Liver (tissue), 9 donors: ENCODE results near the gene FABP3. TPM values are rescaled to one million over a fixed set of nuclear protein-coding genes. Genes with fewer than 3 reads are reported as not detected.
A peak's percentile ranks its signal among the peaks of the same experiment; 100 is the strongest.

ENCODE experiments used
- DNase-seq: peaks from one replicate; pipeline ENCODE4 v3.0.0-alpha.2; 2017; ENCODE audit warnings: low spot score
- H3K27ac ChIP-seq, 2 donors: one replicate each; pipeline ENCODE4 v1.7.0; 2013; ENCODE audit warnings: inconsistent platforms in 2 of 2, low read length in 2 of 2, control low read depth in 1 of 2, low read depth in 1 of 2, mild to moderate bottlenecking in 1 of 2
- H3K27me3 ChIP-seq, 4 donors: one replicate each; pipeline versions ENCODE4 v1.6.1 to v1.7.0; 2013; ENCODE audit warnings: low read length in 3 of 4, inconsistent platforms in 1 of 4, mild to moderate bottlenecking in 1 of 4, moderate library complexity in 1 of 4; ENCODE audit not compliant: control insufficient read depth in 4 of 4, insufficient read depth in 4 of 4
- H3K36me3 ChIP-seq, 4 donors: one replicate each; pipeline versions ENCODE4 v1.6.1 to v1.7.0; 2013; ENCODE audit warnings: low read length in 3 of 4, mild to moderate bottlenecking in 3 of 4, low read depth in 1 of 4, moderate library complexity in 1 of 4; ENCODE audit not compliant: control insufficient read depth in 4 of 4, insufficient read depth in 3 of 4
- H3K4me1 ChIP-seq, 4 donors: one replicate each; pipeline versions ENCODE4 v1.6.1 to v1.7.0; 2013; ENCODE audit warnings: low read length in 3 of 4, mild to moderate bottlenecking in 3 of 4, moderate library complexity in 1 of 4; ENCODE audit not compliant: control insufficient read depth in 4 of 4, insufficient read depth in 4 of 4
- H3K4me3 ChIP-seq, 3 donors: one replicate each; pipeline versions ENCODE4 v1.6.1 to v1.7.0; 2013; ENCODE audit warnings: low read length in 3 of 3, control low read depth in 1 of 3, low read depth in 1 of 3, mild to moderate bottlenecking in 1 of 3
- H3K9ac ChIP-seq, 2 donors: one replicate each; pipeline ENCODE4 v1.7.0; 2013; ENCODE audit warnings: low read length in 2 of 2, mild to moderate bottlenecking in 2 of 2, moderate library complexity in 2 of 2, control low read depth in 1 of 2, low read depth in 1 of 2
- H3K9me3 ChIP-seq, 4 donors: one replicate each; pipeline versions ENCODE4 v1.6.1 to v1.7.0; 2013; ENCODE audit warnings: low read length in 3 of 4; ENCODE audit not compliant: control insufficient read depth in 4 of 4
- CTCF ChIP-seq: fragments of 150-350 bp; IDR thresholded peaks from 2 replicates; pipeline ENCODE4 v1.5.1; 2017; ENCODE audit warnings: improper control_type of control experiment, low read depth, low read length; ENCODE audit not compliant: missing input control
- EGR1 ChIP-seq, 2 donors: IDR thresholded peaks; 2 replicates each; pipeline ENCODE4 v1.6.1; 2016 to 2018; ENCODE audit warnings: antibody characterized with exemption in 2 of 2, low read depth in 2 of 2
- HNF4A ChIP-seq, 2 donors: conservative IDR thresholded peaks; 2 replicates each; pipeline ENCODE4 v1.6.1; 2016; ENCODE audit warnings: antibody characterized with exemption in 2 of 2, mild to moderate bottlenecking in 2 of 2
- HNF4G ChIP-seq: IDR thresholded peaks from 2 replicates; pipeline ENCODE4 v1.6.1; 2016; ENCODE audit warnings: antibody characterized with exemption
- JUND ChIP-seq, 2 donors: IDR thresholded peaks; 2 replicates each; pipeline ENCODE4 v1.6.1; 2016; ENCODE audit warnings: antibody characterized with exemption in 2 of 2
- NR2F2 ChIP-seq: IDR thresholded peaks from 2 replicates; pipeline ENCODE4 v1.6.1; 2016; ENCODE audit warnings: antibody characterized with exemption
- RAD21 ChIP-seq, 2 donors: IDR thresholded peaks; 2 replicates each; pipeline ENCODE4 v1.6.1; 2016; ENCODE audit warnings: antibody characterized with exemption in 2 of 2, mild to moderate bottlenecking in 2 of 2
- RXRA ChIP-seq, 2 donors: IDR thresholded peaks; 2 replicates each; pipeline ENCODE4 v1.6.1; 2017 to 2018; ENCODE audit warnings: antibody characterized with exemption in 2 of 2, mild to moderate bottlenecking in 1 of 2
- SP1 ChIP-seq: IDR thresholded peaks from 2 replicates; pipeline ENCODE4 v1.6.1; 2018; ENCODE audit warnings: antibody characterized with exemption, mild to moderate bottlenecking
- TAF1 ChIP-seq: conservative IDR thresholded peaks from 2 replicates; pipeline ENCODE4 v1.6.1; 2016; ENCODE audit warnings: antibody characterized with exemption, mild to moderate bottlenecking
- YY1 ChIP-seq: IDR thresholded peaks from 2 replicates; pipeline ENCODE4 v1.6.1; 2016; ENCODE audit warnings: antibody characterized with exemption, mild to moderate bottlenecking
- WGBS: extraction: QIAGEN DNeasy Blood & Tissue Kit; methylation state at CpG from one replicate; pipeline ENCODE4 v1.1.7; 2013; 5-methylcytosine and 5-hydroxymethylcytosine counted together
- polyA plus RNA-seq, 2 donors: library from polyadenylated mRNA; stranded (reverse) in 1 of 2; unstranded in 1 of 2; fragments of 200-250 nt in 1 of 2; fragments of >200 nt in 1 of 2; fragmentation: Nextera tagmentation in 1 of 2; extraction: Ambion mirVana in 1 of 2; gene quantifications; one replicate each; pipeline versions ENCODE4 v1.2.1 to v1.2.3, GENCODE V29; 2013 to 2015
- total RNA-seq, 2 donors: library from RNA; depleted of rRNA; stranded (reverse); fragments of >200 nt; gene quantifications; one replicate each; pipeline ENCODE4 v1.2.3, GENCODE V29; 2014
- TF ChIP-seq, protein P1 (sequence below): IDR thresholded peaks from 2 replicates; pipeline ENCODE4 v1.6.1; 2016; ENCODE audit warnings: antibody characterized with exemption
- TF ChIP-seq, protein P2 (sequence below): IDR thresholded peaks from 2 replicates; pipeline ENCODE4 v1.6.1; 2016; ENCODE audit warnings: antibody characterized with exemption, mild to moderate bottlenecking
- donor health status: healthy.
- donor health status: healthy.
- donor health status: healthy.
- donor health status: healthy.
- donor health status: healthy.

FABP3 gene
- total and polyA plus RNA-seq, 4 donors: 2.8 to 28.2 (median 5.2) TPM

GRCh38 chr1:31345635-31346034 is 27.2 kb downstream of the FABP3 start:
- peaks cover 0 to 1% (median 0%) of the 10 kb centered on the region in 4 donors for H3K4me1 ChIP-seq
- no peak for DNase-seq
- no peak overlapping the region for H3K27ac ChIP-seq
- H3K4me3 ChIP-seq: no peak overlapping the region
- H3K27me3 ChIP-seq: no peaks in the 10 kb centered on the region
- peaks cover 1 to 7% (median 5%) of the 10 kb centered on the region in 4 donors for H3K36me3 ChIP-seq
- 98% methylated on average over 2 of the region's 2 CpGs for WGBS
- no peak for TF ChIP-seq JUND (IDR thresholded peaks at IDR 0.05)
- TF ChIP-seq YY1: no peak
- TF ChIP-seq RXRA (IDR thresholded peaks at IDR 0.05): no peak
- no peak overlapping the region for H3K9ac ChIP-seq
- no peaks in the 10 kb centered on the region for H3K9me3 ChIP-seq

- DNase-seq: no peak
- no peak for TF ChIP-seq SP1
- TF ChIP-seq YY1: no peak
- no peak for TF ChIP-seq NR2F2
- TF ChIP-seq, protein P1, sequence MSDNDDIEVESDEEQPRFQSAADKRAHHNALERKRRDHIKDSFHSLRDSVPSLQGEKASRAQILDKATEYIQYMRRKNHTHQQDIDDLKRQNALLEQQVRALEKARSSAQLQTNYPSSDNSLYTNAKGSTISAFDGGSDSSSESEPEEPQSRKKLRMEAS: no peak
- no peak for TF ChIP-seq HNF4G
- no peak for TF ChIP-seq HNF4A (conservative IDR thresholded peaks at IDR 0.05)
- no peak for TF ChIP-seq JUND (IDR thresholded peaks at IDR 0.05)
- Histone ChIP-seq H3K27ac (no peak overlapping the region), H3K9ac (no peak overlapping the region), H3K36me3 (peaks cover 1 to 3% (median 3%) of the 10 kb centered on the region in 4 donors), H3K4me3 (no peak overlapping the region), H3K27me3 (no peaks in the 10 kb centered on the region), H3K9me3 (no peaks in the 10 kb centered on the region), H3K4me1 (peaks cover 0 to 1% (median 0%) of the 10 kb centered on the region in 4 donors)
- WGBS: 55% methylated on average over 1 of the region's 1 CpG
These were observed 28.4 kb downstream of the FABP3 start for GRCh38 chr1:31344503-31344902.

DNA sequence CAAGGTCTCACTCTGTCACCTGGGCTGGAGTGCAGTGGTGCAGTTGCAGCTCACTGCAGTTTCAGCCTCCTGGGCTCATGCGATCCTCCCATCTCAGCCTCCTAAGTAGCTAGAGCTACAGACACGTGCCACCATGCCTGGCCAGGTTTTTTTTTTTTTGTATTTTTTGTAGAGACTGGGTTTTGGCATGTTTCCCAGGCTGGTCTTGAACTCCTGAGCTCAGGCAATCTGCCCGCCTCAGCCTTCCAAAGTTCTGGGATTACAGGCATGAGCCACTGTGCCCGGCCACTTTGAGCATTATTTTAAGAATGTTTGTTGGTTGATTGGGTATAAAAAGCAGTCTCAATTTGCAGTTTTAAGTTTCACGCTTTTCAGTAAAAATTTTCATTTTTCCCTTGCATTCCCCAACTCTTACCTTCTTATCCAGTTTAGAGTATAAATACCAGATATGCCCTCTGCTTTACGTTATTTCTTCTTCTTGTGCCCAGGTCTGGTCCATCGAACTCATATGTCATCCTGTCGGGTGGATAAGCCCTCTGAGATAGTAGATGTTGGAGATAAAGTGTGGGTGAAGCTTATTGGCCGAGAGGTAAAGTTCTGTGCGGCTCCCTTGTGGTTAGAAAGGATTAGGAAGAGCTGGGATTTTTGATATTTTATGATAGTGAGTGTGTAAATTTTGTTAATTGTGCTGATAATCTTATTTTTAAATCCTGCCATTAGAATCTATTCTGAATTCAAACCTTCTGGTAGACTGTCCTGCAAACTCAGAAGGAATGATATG is 36.0 kb downstream of the FABP3 start:
- DNase-seq: no peak

GRCh38 chr1:31335007-31335406 is 37.9 kb downstream of the FABP3 start:
- TF ChIP-seq, protein P2, sequence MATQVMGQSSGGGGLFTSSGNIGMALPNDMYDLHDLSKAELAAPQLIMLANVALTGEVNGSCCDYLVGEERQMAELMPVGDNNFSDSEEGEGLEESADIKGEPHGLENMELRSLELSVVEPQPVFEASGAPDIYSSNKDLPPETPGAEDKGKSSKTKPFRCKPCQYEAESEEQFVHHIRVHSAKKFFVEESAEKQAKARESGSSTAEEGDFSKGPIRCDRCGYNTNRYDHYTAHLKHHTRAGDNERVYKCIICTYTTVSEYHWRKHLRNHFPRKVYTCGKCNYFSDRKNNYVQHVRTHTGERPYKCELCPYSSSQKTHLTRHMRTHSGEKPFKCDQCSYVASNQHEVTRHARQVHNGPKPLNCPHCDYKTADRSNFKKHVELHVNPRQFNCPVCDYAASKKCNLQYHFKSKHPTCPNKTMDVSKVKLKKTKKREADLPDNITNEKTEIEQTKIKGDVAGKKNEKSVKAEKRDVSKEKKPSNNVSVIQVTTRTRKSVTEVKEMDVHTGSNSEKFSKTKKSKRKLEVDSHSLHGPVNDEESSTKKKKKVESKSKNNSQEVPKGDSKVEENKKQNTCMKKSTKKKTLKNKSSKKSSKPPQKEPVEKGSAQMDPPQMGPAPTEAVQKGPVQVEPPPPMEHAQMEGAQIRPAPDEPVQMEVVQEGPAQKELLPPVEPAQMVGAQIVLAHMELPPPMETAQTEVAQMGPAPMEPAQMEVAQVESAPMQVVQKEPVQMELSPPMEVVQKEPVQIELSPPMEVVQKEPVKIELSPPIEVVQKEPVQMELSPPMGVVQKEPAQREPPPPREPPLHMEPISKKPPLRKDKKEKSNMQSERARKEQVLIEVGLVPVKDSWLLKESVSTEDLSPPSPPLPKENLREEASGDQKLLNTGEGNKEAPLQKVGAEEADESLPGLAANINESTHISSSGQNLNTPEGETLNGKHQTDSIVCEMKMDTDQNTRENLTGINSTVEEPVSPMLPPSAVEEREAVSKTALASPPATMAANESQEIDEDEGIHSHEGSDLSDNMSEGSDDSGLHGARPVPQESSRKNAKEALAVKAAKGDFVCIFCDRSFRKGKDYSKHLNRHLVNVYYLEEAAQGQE: peak; percentile 30
- no peak for TF ChIP-seq SP1
- peak; percentile 44 for TF ChIP-seq CTCF
- TF ChIP-seq, protein P1: no peak
- peak; percentile 81 to 82 for TF ChIP-seq RAD21 (IDR thresholded peaks at IDR 0.05)
- no peak for TF ChIP-seq TAF1
- no peak for TF ChIP-seq EGR1 (IDR thresholded peaks at IDR 0.05; ENCODE audit: low read depth in 2 of 2)
- no peak overlapping the region for H3K4me3 ChIP-seq
- no peaks in the 10 kb centered on the region for H3K27me3 ChIP-seq
- H3K36me3 ChIP-seq: peaks cover 0 to 3% (median 0%) of the 10 kb centered on the region in 4 donors
- H3K9ac ChIP-seq: no peak overlapping the region
- peaks cover 0 to 5% (median 0%) of the 10 kb centered on the region in 4 donors for H3K4me1 ChIP-seq
- H3K9me3 ChIP-seq: no peaks in the 10 kb centered on the region
- no peak for DNase-seq
- no peak overlapping the region for H3K27ac ChIP-seq

More for the DNA sequence above, 36.0 kb downstream of the FABP3 start:
- TF ChIP-seq TAF1 (no peak), HNF4A (conservative IDR thresholded peaks at IDR 0.05) (peak; percentile 17 to 50)
- peaks cover 0 to 3% (median 0%) of the 10 kb centered on the region in 4 donors for H3K36me3 ChIP-seq
- H3K9me3 ChIP-seq: no peaks in the 10 kb centered on the region
- H3K4me1 ChIP-seq: peaks cover 0 to 5% (median under 1%) of the 10 kb centered on the region in 4 donors
- 83% methylated on average over 10 of the region's 10 CpGs for WGBS
- no peak overlapping the region for H3K27ac ChIP-seq
- H3K27me3 ChIP-seq: no peaks in the 10 kb centered on the region
- no peak overlapping the region for H3K9ac ChIP-seq
- no peak overlapping the region for H3K4me3 ChIP-seq
